ENCODE data around the gene MED9.

DNA sequence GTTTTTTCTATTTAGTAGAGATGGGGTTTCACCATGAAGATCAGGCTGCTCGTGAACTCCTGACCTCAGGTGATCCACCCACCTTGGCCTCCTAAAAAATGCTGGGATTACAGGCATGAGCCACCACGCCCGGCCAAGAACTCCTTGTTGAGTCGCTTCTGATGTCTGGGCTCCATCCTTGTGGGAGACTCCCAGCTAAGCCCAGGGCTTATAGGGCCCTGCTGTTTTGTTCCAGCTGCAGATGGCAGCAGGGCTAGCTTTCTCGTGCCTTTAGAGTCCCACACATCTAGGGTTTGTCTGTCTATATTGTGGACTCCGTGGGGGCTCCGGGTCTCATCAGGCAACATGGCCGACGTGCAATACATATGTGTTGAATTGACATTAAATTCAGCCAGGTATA lies 39.3 kb upstream of the MED9 start:
- no peak for TF ChIP-seq POLR2AphosphoS5 (IDR thresholded peaks at IDR 0.05; ENCODE audit: insufficient read depth in 1 of 2, low read depth in 1 of 2)
- TF ChIP-seq, protein P1, sequence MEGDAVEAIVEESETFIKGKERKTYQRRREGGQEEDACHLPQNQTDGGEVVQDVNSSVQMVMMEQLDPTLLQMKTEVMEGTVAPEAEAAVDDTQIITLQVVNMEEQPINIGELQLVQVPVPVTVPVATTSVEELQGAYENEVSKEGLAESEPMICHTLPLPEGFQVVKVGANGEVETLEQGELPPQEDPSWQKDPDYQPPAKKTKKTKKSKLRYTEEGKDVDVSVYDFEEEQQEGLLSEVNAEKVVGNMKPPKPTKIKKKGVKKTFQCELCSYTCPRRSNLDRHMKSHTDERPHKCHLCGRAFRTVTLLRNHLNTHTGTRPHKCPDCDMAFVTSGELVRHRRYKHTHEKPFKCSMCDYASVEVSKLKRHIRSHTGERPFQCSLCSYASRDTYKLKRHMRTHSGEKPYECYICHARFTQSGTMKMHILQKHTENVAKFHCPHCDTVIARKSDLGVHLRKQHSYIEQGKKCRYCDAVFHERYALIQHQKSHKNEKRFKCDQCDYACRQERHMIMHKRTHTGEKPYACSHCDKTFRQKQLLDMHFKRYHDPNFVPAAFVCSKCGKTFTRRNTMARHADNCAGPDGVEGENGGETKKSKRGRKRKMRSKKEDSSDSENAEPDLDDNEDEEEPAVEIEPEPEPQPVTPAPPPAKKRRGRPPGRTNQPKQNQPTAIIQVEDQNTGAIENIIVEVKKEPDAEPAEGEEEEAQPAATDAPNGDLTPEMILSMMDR (IDR thresholded peaks at IDR 0.05) = no peak
- TF ChIP-seq POLR2A (IDR thresholded peaks at IDR 0.05) = no peak

Data from vagina (tissue), 2 donors.